ENCODE measurements around the gene DERA. TPM values are rescaled to one million over a fixed set of nuclear protein-coding genes. Genes with fewer than 3 reads are reported as not detected.

Gene DERA
- total RNA-seq, 1 donor: 47.4 TPM

GRCh38 chr12:16021026-16021425, 109.9 kb downstream of the DERA start:
- Histone ChIP-seq H3K27ac (ENCODE audit: low read depth, low read length) (no peak overlapping the region), H3K79me2 (ENCODE audit: insufficient read depth, low read length) (no peaks in the 10 kb centered on the region), H3K36me3 (ENCODE audit: insufficient read depth, low read length) (no peaks in the 10 kb centered on the region), H4K20me1 (ENCODE audit: insufficient read depth, low read length) (no peaks in the 10 kb centered on the region), H3K4me3 (ENCODE audit: insufficient read depth, low read length) (no peak overlapping the region), H3K4me2 (ENCODE audit: insufficient read depth, low read length) (no peak overlapping the region), H3K9me3 (ENCODE audit: low read depth, low read length) (no peaks in the 10 kb centered on the region), H3K4me1 (ENCODE audit: insufficient read depth, low read length) (no peaks in the 10 kb centered on the region), H3K27me3 (ENCODE audit: insufficient read depth, low read length) (no peaks in the 10 kb centered on the region), H2AFZ (ENCODE audit: low read length) (no peak overlapping the region)
- DNase-seq (ENCODE audit: insufficient read length, low spot score, missing footprints): no peak
- TF ChIP-seq CTCF (IDR thresholded peaks at IDR 0.05; ENCODE audit: extremely low read depth, low read depth, low read length): no peak

GRCh38 chr12:16021676-16022075, 110.5 kb downstream of the DERA start:
- Histone ChIP-seq H3K9me3 (ENCODE audit: low read depth, low read length) (no peaks in the 10 kb centered on the region), H3K4me2 (ENCODE audit: insufficient read depth, low read length) (no peak overlapping the region), H3K4me3 (ENCODE audit: insufficient read depth, low read length) (no peak overlapping the region), H3K36me3 (ENCODE audit: insufficient read depth, low read length) (no peaks in the 10 kb centered on the region), H3K27me3 (ENCODE audit: insufficient read depth, low read length) (no peaks in the 10 kb centered on the region), H3K79me2 (ENCODE audit: insufficient read depth, low read length) (no peaks in the 10 kb centered on the region), H2AFZ (ENCODE audit: low read length) (no peak overlapping the region), H3K4me1 (ENCODE audit: insufficient read depth, low read length) (no peaks in the 10 kb centered on the region), H4K20me1 (ENCODE audit: insufficient read depth, low read length) (no peaks in the 10 kb centered on the region), H3K27ac (ENCODE audit: low read depth, low read length) (no peak overlapping the region)
- no peak for DNase-seq (ENCODE audit: insufficient read length, low spot score, missing footprints)
- no peak for TF ChIP-seq CTCF (IDR thresholded peaks at IDR 0.05; ENCODE audit: extremely low read depth, low read depth, low read length)

- DNase-seq (ENCODE audit: insufficient read length, low spot score, missing footprints): no peak
- H3K36me3 ChIP-seq (ENCODE audit: insufficient read depth, low read length): no peaks in the 10 kb centered on the region
Measured at GRCh38 chr12:16027002-16027401, 115.9 kb downstream of the DERA start.

GRCh38 chr12:16030744-16031143, 119.6 kb downstream of the DERA start:
- H3K27me3 ChIP-seq (ENCODE audit: insufficient read depth, low read length): no peaks in the 10 kb centered on the region
- no peak for DNase-seq (ENCODE audit: insufficient read length, low spot score, missing footprints)
- H3K9me3 ChIP-seq (ENCODE audit: low read depth, low read length): no peaks in the 10 kb centered on the region
- no peak overlapping the region for H3K4me2 ChIP-seq (ENCODE audit: insufficient read depth, low read length)
- no peak for TF ChIP-seq CTCF (IDR thresholded peaks at IDR 0.05; ENCODE audit: extremely low read depth, low read depth, low read length)
- no peaks in the 10 kb centered on the region for H3K36me3 ChIP-seq (ENCODE audit: insufficient read depth, low read length)
- H3K4me1 ChIP-seq (ENCODE audit: insufficient read depth, low read length): no peaks in the 10 kb centered on the region
- no peak overlapping the region for H3K4me3 ChIP-seq (ENCODE audit: insufficient read depth, low read length)
- no peaks in the 10 kb centered on the region for H3K79me2 ChIP-seq (ENCODE audit: insufficient read depth, low read length)
- no peak overlapping the region for H2AFZ ChIP-seq (ENCODE audit: low read length)
- no peaks in the 10 kb centered on the region for H4K20me1 ChIP-seq (ENCODE audit: insufficient read depth, low read length)
- H3K27ac ChIP-seq (ENCODE audit: low read depth, low read length): no peak overlapping the region

More at GRCh38 chr12:16027002-16027401, 115.9 kb downstream of the DERA start:
- H4K20me1 ChIP-seq (ENCODE audit: insufficient read depth, low read length): no peaks in the 10 kb centered on the region
- no peaks in the 10 kb centered on the region for H3K4me1 ChIP-seq (ENCODE audit: insufficient read depth, low read length)
- no peak for TF ChIP-seq CTCF (IDR thresholded peaks at IDR 0.05; ENCODE audit: extremely low read depth, low read depth, low read length)
- no peak overlapping the region for H3K4me3 ChIP-seq (ENCODE audit: insufficient read depth, low read length)
- H3K4me2 ChIP-seq (ENCODE audit: insufficient read depth, low read length): no peak overlapping the region
- no peaks in the 10 kb centered on the region for H3K9me3 ChIP-seq (ENCODE audit: low read depth, low read length)
- H3K79me2 ChIP-seq (ENCODE audit: insufficient read depth, low read length): no peaks in the 10 kb centered on the region
- no peak overlapping the region for H3K27ac ChIP-seq (ENCODE audit: low read depth, low read length)
- no peaks in the 10 kb centered on the region for H3K27me3 ChIP-seq (ENCODE audit: insufficient read depth, low read length)
- no peak overlapping the region for H2AFZ ChIP-seq (ENCODE audit: low read length)
